IMR-90 (cell line): ENCODE measurements around the gene OR10H3. TPM values are rescaled to one million over a fixed set of nuclear protein-coding genes. Genes with fewer than 3 reads are reported as not detected.

Experiments
- ATAC-seq: fragments of 200-7000 bp; cut with Tn5 transposase; 2 replicates; pipeline ENCODE4 v1.9.1; 2020; ENCODE audit warnings: low read depth, mild to moderate bottlenecking, moderate library complexity
- BruUV-seq: library from RNA; stranded (reverse); fragments of 400-500 nt; replicated peaks from 2 replicates; lab custom pipeline; 2021; lab: Mats Ljungman, UMichigan
- CTCF ChIA-PET: fragments of 300-600 bp; formaldehyde crosslinking; extraction: SDS; loops from one replicate; lab custom pipeline; 2021; ENCODE audit warnings: antibody characterized with exemption; lab: Yijun Ruan, JAX
- POLR2A ChIA-PET: fragments of 300-600 bp; sonication (Branson Sonifier 250); formaldehyde crosslinking; loops from one replicate; lab custom pipeline; 2022; ENCODE audit warnings: antibody characterized with exemption; ENCODE audit not compliant: unreplicated experiment; lab: Charles Lee
- DNase-seq: peaks from one replicate; pipeline ENCODE4 v3.0.0; 2013
- H2AFZ ChIP-seq: replicated peaks from 2 replicates; pipeline ENCODE3; 2013; ENCODE audit warnings: low read length, mild to moderate bottlenecking; ENCODE audit not compliant: poor library complexity
- H2AK5ac ChIP-seq: 2 replicates; pipeline ENCODE4 v1.6.1; 2013; ENCODE audit warnings: low read depth, low read length, inconsistent platforms
- H2AK9ac ChIP-seq: replicated peaks from 2 replicates; pipeline ENCODE3; 2013; ENCODE audit warnings: mild to moderate bottlenecking, low read depth, low read length, moderate library complexity; ENCODE audit not compliant: poor library complexity
- H2BK120ac ChIP-seq: 2 replicates; pipeline ENCODE4 v1.6.1; 2013; ENCODE audit warnings: low read depth, low read length, inconsistent platforms
- H2BK15ac ChIP-seq: 3 replicates; pipeline ENCODE4 v1.6.1; 2013; ENCODE audit warnings: low read depth, low read length, inconsistent platforms
- H2BK20ac ChIP-seq: 2 replicates; pipeline ENCODE4 v1.6.1; 2013; ENCODE audit warnings: low read depth, mild to moderate bottlenecking, inconsistent platforms, low read length, moderate library complexity
- H2BK5ac ChIP-seq: 2 replicates; pipeline ENCODE4 v1.6.1; 2013; ENCODE audit warnings: mild to moderate bottlenecking, low read depth, low read length, inconsistent platforms; ENCODE audit not compliant: poor library complexity, severe bottlenecking
- H3K14ac ChIP-seq: replicated peaks from 2 replicates; pipeline ENCODE4 v1.6.1; 2013; ENCODE audit warnings: low read depth, low read length, inconsistent platforms
- H3K18ac ChIP-seq: 2 replicates; pipeline ENCODE4 v1.6.1; 2013; ENCODE audit warnings: low read depth, low read length, control low read depth
- H3K23ac ChIP-seq: 2 replicates; pipeline ENCODE4 v1.6.1; 2013; ENCODE audit warnings: low read depth, low read length, inconsistent platforms
- H3K27ac ChIP-seq: 2 replicates; pipeline ENCODE4 v1.5.1; 2013; ENCODE audit warnings: mild to moderate bottlenecking, control low read depth, low read length; ENCODE audit not compliant: insufficient read depth
- H3K27me3 ChIP-seq: 2 replicates; pipeline ENCODE4 v1.6.1; 2013; ENCODE audit warnings: low read length; ENCODE audit not compliant: control insufficient read depth, insufficient read depth
- H3K36me3 ChIP-seq: 2 replicates; pipeline ENCODE4 v1.6.1; 2013; ENCODE audit warnings: low read length, mixed read lengths; ENCODE audit not compliant: control insufficient read depth, insufficient read depth
- H3K4ac ChIP-seq: 2 replicates; pipeline ENCODE4 v1.6.1; 2013; ENCODE audit warnings: low read depth, low read length, inconsistent platforms
- H3K4me1 ChIP-seq: 2 replicates; pipeline ENCODE4 v1.6.1; 2013; ENCODE audit warnings: low read length, mixed read lengths; ENCODE audit not compliant: control insufficient read depth, insufficient read depth
- H3K4me2 ChIP-seq: 2 replicates; pipeline ENCODE4 v1.6.1; 2013; ENCODE audit warnings: low read depth, mild to moderate bottlenecking, control low read depth, low read length, moderate library complexity
- H3K4me3 ChIP-seq: 2 replicates; pipeline ENCODE4 v1.5.1; 2013; ENCODE audit warnings: low read depth, mild to moderate bottlenecking, control low read depth, low read length, moderate library complexity; ENCODE audit not compliant: insufficient read depth
- H3K56ac ChIP-seq: 2 replicates; pipeline ENCODE4 v1.6.1; 2013; ENCODE audit warnings: low read length, inconsistent platforms; ENCODE audit not compliant: insufficient read depth; ENCODE audit errors: extremely low read depth
- H3K79me1 ChIP-seq, 2 experiments: 2 replicates each; pipeline ENCODE4 v1.6.1; 2013; ENCODE audit warnings: low read length in 2 of 2, inconsistent platforms in 1 of 2, low read depth in 1 of 2
- H3K9ac ChIP-seq: 2 replicates; pipeline ENCODE4 v1.6.1; 2013; ENCODE audit warnings: low read depth, low read length, control low read depth
- H3K9me1 ChIP-seq: 2 replicates; pipeline ENCODE4 v1.6.1; 2013; ENCODE audit warnings: low read length, inconsistent platforms; ENCODE audit not compliant: insufficient read depth
- H3K9me3 ChIP-seq: 2 replicates; pipeline ENCODE4 v1.6.1; 2013; ENCODE audit warnings: low read length; ENCODE audit not compliant: control insufficient read depth, insufficient read depth
- H4K20me1 ChIP-seq: 2 replicates; pipeline ENCODE4 v1.6.1; 2013; ENCODE audit warnings: low read length, inconsistent platforms; ENCODE audit not compliant: insufficient read depth
- H4K5ac ChIP-seq: 2 replicates; pipeline ENCODE4 v1.6.1; 2013; ENCODE audit warnings: mild to moderate bottlenecking, low read depth, low read length, control low read depth
- H4K8ac ChIP-seq, 2 experiments: 2 replicates each; pipeline ENCODE4 v1.6.1; 2013; ENCODE audit warnings: low read depth in 2 of 2, low read length in 2 of 2, control low read depth in 1 of 2, inconsistent platforms in 1 of 2
- H4K91ac ChIP-seq: 2 replicates; pipeline ENCODE4 v1.6.1; 2013; ENCODE audit warnings: low read depth, low read length, inconsistent platforms; ENCODE audit not compliant: insufficient read depth
- CEBPB ChIP-seq: IDR thresholded peaks from 2 replicates; pipeline ENCODE4 v1.6.1; 2012; ENCODE audit warnings: low read depth, low read length, improper control_type of control experiment
- WGBS, 2 experiments: methylation state at CpG; one replicate each; pipeline versions ENCODE4 v1.1.5 to v1.1.7; 2013; ENCODE audit warnings: missing lambda C conversion rate in 2 of 2; ENCODE audit not compliant: insufficient read length in 1 of 2; ENCODE audit errors: extremely low coverage in 2 of 2; 5-methylcytosine and 5-hydroxymethylcytosine counted together
- dilution Hi-C: fragments of 300-500 bp; cut with HindIII; formaldehyde crosslinking; loops from one replicate; pipeline ENCODE4 v1.14.3; 2018; ENCODE audit warnings: low sequenced_read_pairs; ENCODE audit not compliant: unreplicated experiment
- in situ Hi-C: fragments of 300-500 bp; cut with MboI; formaldehyde crosslinking; loops from 3 replicates; pipeline ENCODE4 v1.14.3; 2019; ENCODE audit warnings: low sequenced_read_pairs, inconsistent platforms, mixed read lengths
- intact Hi-C: fragments of 100-400 bp; cut with micrococcal nuclease; formaldehyde crosslinking; loops from 2 replicates; pipeline ENCODE4 v1.10.0; 2022
- polyA plus RNA-seq, 3 experiments: library from polyadenylated mRNA; depleted of rRNA; stranded (reverse); fragments of >200 nt; gene quantifications; 2 replicates each; pipeline ENCODE4 v1.2.3, GENCODE V29; 2012; ENCODE audit warnings: low replicate concordance in 1 of 3
- total RNA-seq: library from RNA; depleted of rRNA; stranded (reverse); fragments of >200 nt; gene quantifications from 2 replicates; pipeline ENCODE4 v1.2.3, GENCODE V29; 2012

Gene OR10H3
- total and polyA plus RNA-seq, 2 of the 4 experiments (the other 2 are of a cell fraction), result not detected

- BruUV-seq, result no TSS peak
- no peak overlapping the region for H2AK9ac ChIP-seq
- in situ Hi-C loops (no loop called here), dilution Hi-C loops (no loop called here), intact Hi-C loops (no loop called here)
- ChIA-PET CTCF (no interaction called here), POLR2A (no interaction called here)
- H2BK20ac ChIP-seq, result no peak overlapping the region
- DNase-seq (no peak), ATAC-seq (no peak)
- H2AK5ac ChIP-seq, result no peak overlapping the region
- H3K4me1 ChIP-seq, result no peaks in the 10 kb centered on the region
- no peak overlapping the region for H3K4me3 ChIP-seq
- H3K14ac ChIP-seq, result no peak overlapping the region
- no peaks in the 10 kb centered on the region for H3K36me3 ChIP-seq
- no peaks in the 10 kb centered on the region for H3K79me1 ChIP-seq
- H3K9me1 ChIP-seq, result no peaks in the 10 kb centered on the region
- peaks cover 16% of the 10 kb centered on the region for H3K9me3 ChIP-seq
- H4K5ac ChIP-seq, result no peak overlapping the region
- H3K56ac ChIP-seq, result no peak overlapping the region
- H2AFZ ChIP-seq, result no peak overlapping the region
- H3K4me2 ChIP-seq, result no peak overlapping the region
- no peak overlapping the region for H3K18ac ChIP-seq
- H2BK120ac ChIP-seq, result no peak overlapping the region
- no peak overlapping the region for H2BK5ac ChIP-seq
- no peaks in the 10 kb centered on the region for H3K27me3 ChIP-seq
- no peak overlapping the region for H2BK15ac ChIP-seq
- no peak overlapping the region for H3K9ac ChIP-seq
- no peak overlapping the region for H3K23ac ChIP-seq
- H4K20me1 ChIP-seq, result no peaks in the 10 kb centered on the region
- no peak for TF ChIP-seq CEBPB
- H3K27ac ChIP-seq, result no peak overlapping the region
- no peak overlapping the region for H3K4ac ChIP-seq
- H4K91ac ChIP-seq, result no peak overlapping the region
- WGBS, 2 experiments, result 4% methylated on average over 5 of the region's 28 CpGs; no CpG with 5 or more reads in 1 of the 2 experiments
- H4K8ac ChIP-seq, result no peak overlapping the region
These were observed 22.3 kb downstream of the OR10H3 start for GRCh38 chr19:15759962-15760565.
